ENCODE results near the gene HACD2.

Gene HACD2

GRCh38 chr3:123586968-123587367 lies 2.1 kb upstream of the HACD2 start:
- no peak overlapping the region for H3K4me3 ChIP-seq (ENCODE audit: low read depth, low read length)
- DNase-seq (ENCODE audit: low read depth), result no peak
- TF ChIP-seq CTCF (IDR thresholded peaks at IDR 0.05; ENCODE audit: insufficient read depth, low read depth, low read length, missing control alignments), result no peak

- TF ChIP-seq CTCF (IDR thresholded peaks at IDR 0.05; ENCODE audit: insufficient read depth, low read depth, low read length, missing control alignments), result no peak
- DNase-seq (ENCODE audit: low read depth), result peak; percentile 73
- H3K4me3 ChIP-seq (ENCODE audit: low read depth, low read length), result peak overlapping the region; percentile 92
Measured at GRCh38 chr3:123586131-123586530, 1.3 kb upstream of the HACD2 start.

- no peak for TF ChIP-seq CTCF (IDR thresholded peaks at IDR 0.05; ENCODE audit: insufficient read depth, low read depth, low read length, missing control alignments)
- H3K4me3 ChIP-seq (ENCODE audit: low read depth, low read length), result peak overlapping the region; percentile 92
- DNase-seq (ENCODE audit: low read depth), result no peak
Measured at GRCh38 chr3:123584284-123584987, 417 bp downstream of the HACD2 start.

GRCh38 chr3:123583561-123583960 lies 1.3 kb downstream of the HACD2 start:
- H3K4me3 ChIP-seq (ENCODE audit: low read depth, low read length), result peak overlapping the region; percentile 92
- DNase-seq (ENCODE audit: low read depth), result no peak
- TF ChIP-seq CTCF (IDR thresholded peaks at IDR 0.05; ENCODE audit: insufficient read depth, low read depth, low read length, missing control alignments), result no peak

GRCh38 chr3:123582315-123582714 lies 2.5 kb downstream of the HACD2 start:
- no peak overlapping the region for H3K4me3 ChIP-seq (ENCODE audit: low read depth, low read length)
- TF ChIP-seq CTCF (IDR thresholded peaks at IDR 0.05; ENCODE audit: insufficient read depth, low read depth, low read length, missing control alignments), result no peak

GRCh38 chr3:123576122-123576521 lies 8.7 kb downstream of the HACD2 start:
- no peak overlapping the region for H3K4me3 ChIP-seq (ENCODE audit: low read depth, low read length)

More at GRCh38 chr3:123582315-123582714, 2.5 kb downstream of the HACD2 start:
- DNase-seq (ENCODE audit: low read depth), result no peak

More at GRCh38 chr3:123576122-123576521, 8.7 kb downstream of the HACD2 start:
- peak; percentile 18 for DNase-seq (ENCODE audit: low read depth)
- TF ChIP-seq CTCF (IDR thresholded peaks at IDR 0.05; ENCODE audit: insufficient read depth, low read depth, low read length, missing control alignments), result no peak

Measured in GM12865 (cell line).